ENCODE results near the gene VPS50.
"Not testable (repeated sequence)": the region's sequence is repeated elsewhere in the genome, so short reads cannot be mapped to it uniquely, and the experiment has no call there.

VPS50 gene

DNA sequence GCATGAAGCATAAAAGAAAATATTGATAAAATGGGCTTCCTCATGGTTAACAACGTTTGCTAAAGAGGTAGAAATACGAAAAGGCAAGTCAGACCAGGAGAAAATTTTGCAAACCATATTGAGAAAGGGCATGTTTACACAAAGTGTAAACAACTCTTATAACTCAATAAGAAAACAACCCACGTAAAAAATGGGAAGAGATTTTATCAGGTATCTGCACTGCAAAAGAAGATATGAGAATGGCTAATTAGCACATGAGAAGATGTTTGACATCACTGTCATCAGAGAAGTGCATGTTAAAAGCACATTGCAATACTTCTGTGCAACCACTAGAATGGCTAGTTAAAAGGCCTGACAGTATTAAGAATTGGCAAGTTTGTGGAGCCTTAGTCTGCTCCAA is 99.5 kb downstream of the VPS50 start:
- TF ChIP-seq, protein P1, sequence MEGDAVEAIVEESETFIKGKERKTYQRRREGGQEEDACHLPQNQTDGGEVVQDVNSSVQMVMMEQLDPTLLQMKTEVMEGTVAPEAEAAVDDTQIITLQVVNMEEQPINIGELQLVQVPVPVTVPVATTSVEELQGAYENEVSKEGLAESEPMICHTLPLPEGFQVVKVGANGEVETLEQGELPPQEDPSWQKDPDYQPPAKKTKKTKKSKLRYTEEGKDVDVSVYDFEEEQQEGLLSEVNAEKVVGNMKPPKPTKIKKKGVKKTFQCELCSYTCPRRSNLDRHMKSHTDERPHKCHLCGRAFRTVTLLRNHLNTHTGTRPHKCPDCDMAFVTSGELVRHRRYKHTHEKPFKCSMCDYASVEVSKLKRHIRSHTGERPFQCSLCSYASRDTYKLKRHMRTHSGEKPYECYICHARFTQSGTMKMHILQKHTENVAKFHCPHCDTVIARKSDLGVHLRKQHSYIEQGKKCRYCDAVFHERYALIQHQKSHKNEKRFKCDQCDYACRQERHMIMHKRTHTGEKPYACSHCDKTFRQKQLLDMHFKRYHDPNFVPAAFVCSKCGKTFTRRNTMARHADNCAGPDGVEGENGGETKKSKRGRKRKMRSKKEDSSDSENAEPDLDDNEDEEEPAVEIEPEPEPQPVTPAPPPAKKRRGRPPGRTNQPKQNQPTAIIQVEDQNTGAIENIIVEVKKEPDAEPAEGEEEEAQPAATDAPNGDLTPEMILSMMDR (IDR thresholded peaks at IDR 0.05; ENCODE audit: insufficient read depth, low read length, missing control alignments) = no peak
- POLR2A ChIA-PET = no interaction called here

DNA sequence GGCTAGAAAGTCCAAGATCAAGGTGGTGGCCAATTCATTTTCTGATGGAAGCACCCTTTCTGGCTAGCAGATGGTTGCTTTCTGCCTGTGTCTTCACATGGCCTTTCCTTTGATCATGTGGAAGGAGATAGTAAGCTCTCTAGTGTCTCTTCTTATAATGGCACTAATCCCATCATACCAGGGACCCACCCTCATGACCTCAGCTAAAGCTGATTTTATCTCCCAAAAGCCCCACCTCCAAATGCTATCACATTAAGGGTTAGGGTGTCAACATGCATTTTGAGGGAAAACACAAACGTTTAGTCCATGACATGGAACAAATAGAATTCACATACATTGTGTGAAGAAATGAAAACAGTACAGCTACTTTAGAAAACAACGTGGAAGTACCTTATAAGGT is 100.0 kb downstream of the VPS50 start:
- CTCF ChIA-PET = no interaction called here
- POLR2A ChIA-PET = no interaction called here
- no peak for DNase-seq (ENCODE audit: low read depth, low spot score)
- no peak overlapping the region for H3K4me3 ChIP-seq (ENCODE audit: low read depth, low read length)
- TF ChIP-seq, protein P1 (IDR thresholded peaks at IDR 0.05; ENCODE audit: insufficient read depth, low read length, missing control alignments) = no peak

More for the DNA sequence above, 99.5 kb downstream of the VPS50 start:
- H3K4me3 ChIP-seq (ENCODE audit: low read depth, low read length) = no peak overlapping the region
- CTCF ChIA-PET = no interaction called here
- DNase-seq (ENCODE audit: low read depth, low spot score) = no peak

DNA sequence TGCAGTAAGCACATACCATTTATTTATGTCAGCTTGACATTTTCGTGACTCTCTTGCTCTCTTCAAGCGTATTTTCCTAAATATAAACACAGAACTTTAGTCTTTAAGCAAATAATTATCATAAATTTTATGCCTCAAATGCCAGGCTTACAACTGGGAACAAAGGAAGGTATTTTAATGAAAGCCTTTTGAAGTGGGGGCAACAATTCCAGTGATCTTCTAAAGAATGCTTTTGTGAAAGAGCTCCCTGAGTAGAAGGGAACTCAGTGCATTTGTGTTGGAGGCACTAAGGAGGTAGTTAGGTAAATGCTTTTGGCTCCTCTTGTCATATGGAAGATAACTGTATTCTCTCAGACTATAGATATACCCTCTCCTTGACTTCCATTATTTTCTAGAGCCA is 104.9 kb downstream of the VPS50 start:
- TF ChIP-seq, protein P1 (IDR thresholded peaks at IDR 0.05; ENCODE audit: insufficient read depth, low read length, missing control alignments) = no peak
- DNase-seq (ENCODE audit: low read depth, low spot score) = no peak
- H3K4me3 ChIP-seq (ENCODE audit: low read depth, low read length) = no peak overlapping the region
- POLR2A ChIA-PET = no interaction called here
- CTCF ChIA-PET = interaction anchor here (1.0 kb wide), 1 partner anchor 18 kb away, joined by 3 read pairs; no protein-coding TSS in a partner anchor

DNA sequence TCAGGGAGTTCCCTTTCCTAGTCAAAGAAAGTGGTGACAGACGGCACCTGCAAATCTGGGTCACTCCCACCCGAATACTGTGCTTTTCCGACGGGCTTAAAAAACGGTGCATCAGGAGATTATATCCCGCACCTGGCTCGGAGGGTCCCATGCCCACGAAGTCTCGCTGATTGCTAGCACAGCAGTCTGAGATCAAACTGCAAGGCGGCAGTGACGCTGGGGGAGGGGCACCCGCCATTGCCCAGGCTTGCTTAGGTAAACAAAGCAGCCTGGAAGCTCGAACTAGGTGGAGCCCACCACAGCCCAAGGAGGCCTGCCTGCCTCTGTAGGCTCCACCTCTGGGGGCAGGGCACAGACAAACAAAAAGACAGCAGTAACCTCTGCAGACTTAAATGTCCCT is 110.0 kb downstream of the VPS50 start:
- CTCF ChIA-PET; POLR2A ChIA-PET; DNase-seq (ENCODE audit: low read depth, low spot score); H3K4me3 ChIP-seq (ENCODE audit: low read depth, low read length): not testable (repeated sequence)

DNA sequence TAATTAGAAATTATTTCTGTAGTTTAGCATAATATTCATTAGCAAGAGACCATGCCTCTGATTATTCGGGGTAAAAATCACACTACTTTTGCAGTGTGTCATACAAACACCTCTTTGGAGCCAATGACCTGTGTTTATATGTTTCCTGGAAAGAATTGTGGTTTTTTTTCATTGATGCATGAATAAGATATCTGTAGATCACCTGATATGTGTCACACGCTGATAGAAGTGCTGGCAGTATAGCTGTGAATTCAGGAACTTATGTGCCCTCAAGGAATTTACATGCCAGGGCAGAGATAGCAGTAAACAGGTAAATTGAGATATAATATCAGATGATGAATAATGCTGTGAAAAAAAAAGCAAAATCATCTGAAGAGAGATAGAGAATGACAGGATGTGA is 118.2 kb downstream of the VPS50 start:
- H3K4me3 ChIP-seq (ENCODE audit: low read depth, low read length) = no peak overlapping the region
- TF ChIP-seq, protein P1 (IDR thresholded peaks at IDR 0.05; ENCODE audit: insufficient read depth, low read length, missing control alignments) = no peak
- no peak for DNase-seq (ENCODE audit: low read depth, low spot score)
- CTCF ChIA-PET = no interaction called here
- POLR2A ChIA-PET = no interaction called here

DNA sequence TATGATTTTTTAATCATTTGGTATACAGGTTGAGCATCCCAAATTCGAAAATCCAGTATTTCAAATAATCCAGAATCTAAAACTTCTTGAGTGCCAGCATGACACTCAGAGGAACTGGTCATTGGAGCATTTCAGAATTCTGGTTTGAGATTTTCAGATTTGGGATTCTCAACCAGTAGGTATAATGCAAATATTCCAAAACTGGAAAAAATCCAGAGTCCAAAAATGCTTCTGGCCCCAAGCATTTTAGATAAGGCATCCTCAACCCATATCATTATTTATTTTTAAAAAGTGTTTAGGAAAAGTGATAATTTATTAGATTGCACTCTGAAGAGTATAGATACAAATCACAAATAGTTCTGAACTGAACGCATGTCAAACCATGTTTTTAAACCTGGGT is 120.7 kb downstream of the VPS50 start:
- no peak overlapping the region for H3K4me3 ChIP-seq (ENCODE audit: low read depth, low read length)
- DNase-seq (ENCODE audit: low read depth, low spot score) = no peak
- ChIA-PET POLR2A (no interaction called here), CTCF (no interaction called here)
- TF ChIP-seq, protein P1 (IDR thresholded peaks at IDR 0.05; ENCODE audit: insufficient read depth, low read length, missing control alignments) = no peak

DNA sequence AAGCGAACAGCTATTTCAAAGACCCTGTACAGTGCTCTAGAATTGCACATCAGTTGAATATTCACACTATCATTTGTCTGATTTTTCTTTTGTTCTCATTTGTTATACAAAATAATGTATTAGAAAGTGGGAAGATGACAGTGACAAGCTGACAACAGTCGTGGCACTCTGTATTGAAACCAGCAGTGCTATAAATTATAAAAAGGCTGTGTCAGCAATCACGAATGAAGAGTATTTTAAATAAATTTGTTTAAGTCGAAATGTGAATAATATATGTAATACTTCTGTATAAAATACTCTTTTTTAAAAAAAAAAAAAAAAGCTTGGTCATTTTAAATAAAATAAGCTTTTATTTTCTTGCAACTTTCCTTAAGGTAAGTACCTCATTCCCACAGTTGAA is 122.6 kb downstream of the VPS50 start:
- TF ChIP-seq, protein P1 (IDR thresholded peaks at IDR 0.05; ENCODE audit: insufficient read depth, low read length, missing control alignments) = no peak
- H3K4me3 ChIP-seq (ENCODE audit: low read depth, low read length) = no peak overlapping the region
- no peak for DNase-seq (ENCODE audit: low read depth, low spot score)
- CTCF ChIA-PET = interaction anchor here (1.0 to 3.4 kb wide), 4 partner anchors 10 to 20 kb away, joined by 3 to 12 read pairs (median 4); no protein-coding TSS in a partner anchor
- POLR2A ChIA-PET = interaction anchor here (0.6 kb wide), 1 partner anchor 678 kb away, joined by 3 read pairs; no protein-coding TSS in a partner anchor
